Esophagus muscularis mucosa (tissue), 3 donors: Measurements from ENCODE around the gene ATP9A.

ENCODE experiments used
- CTCF ChIP-seq, 3 experiments: fragments of 200-600 bp in 2 of 3; fragments of 450-650 bp in 1 of 3; sonication (generic) in 2 of 3; IDR thresholded peaks; one replicate each; pipeline ENCODE4 v1.5.1; 2017 to 2019; ENCODE audit warnings: antibody characterized with exemption in 3 of 3, mild to moderate bottlenecking in 2 of 3, moderate library complexity in 1 of 3
- POLR2A ChIP-seq: fragments of 450-650 bp; IDR thresholded peaks from one replicate; pipeline ENCODE4 v1.6.1; 2017; ENCODE audit warnings: antibody characterized with exemption, moderate library complexity, mild to moderate bottlenecking, low read depth

GRCh38 chr20:51679254-51679921 lies 88.8 kb downstream of the ATP9A start:
- TF ChIP-seq CTCF (IDR thresholded peaks at IDR 0.05) (no peak), POLR2A (no peak)
